WTC11 (cell line): ENCODE data around the gene PDZRN4. TPM values are rescaled to one million over a fixed set of nuclear protein-coding genes. Genes with fewer than 3 reads are reported as not detected.

ENCODE experiments used
- ATAC-seq: fragments of 200-7000 bp; cut with Tn5 transposase; 2 replicates; pipeline ENCODE4 v1.10.0; 2021; ENCODE audit warnings: mild to moderate bottlenecking, moderate library complexity
- CTCF ChIA-PET: fragments of 300-600 bp; sonication (Branson Sonifier 250); formaldehyde crosslinking; loops from one replicate; lab custom pipeline; 2021; ENCODE audit warnings: antibody characterized with exemption; lab: Charles Lee
- POLR2A ChIA-PET: fragments of 350-600 bp; sonication (Branson Sonifier 250); formaldehyde crosslinking; loops from one replicate; lab custom pipeline; 2021; ENCODE audit warnings: antibody characterized with exemption; lab: Charles Lee
- DNase-seq: peaks from one replicate; pipeline ENCODE4 v3.0.0; 2021; ENCODE audit warnings: low spot score
- H3K27ac Mint-ChIP-seq: 2 replicates; pipeline ENCODE4 v1.8.0; 2021; ENCODE audit warnings: mixed read lengths
- H3K27me3 Mint-ChIP-seq: 2 replicates; pipeline ENCODE4 v1.8.0; 2021; ENCODE audit warnings: low read depth, mild to moderate bottlenecking, moderate library complexity, mixed read lengths
- H3K36me3 Mint-ChIP-seq: 2 replicates; pipeline ENCODE4 v1.8.0; 2021; ENCODE audit warnings: mixed read lengths
- H3K4me1 Mint-ChIP-seq: 2 replicates; pipeline ENCODE4 v1.8.0; 2022; ENCODE audit warnings: mixed read lengths
- H3K4me3 Mint-ChIP-seq: 2 replicates; pipeline ENCODE4 v1.8.0; 2021; ENCODE audit warnings: mild to moderate bottlenecking, moderate library complexity, mixed read lengths
- H3K9me3 Mint-ChIP-seq: 2 replicates; pipeline ENCODE4 v1.8.0; 2021; ENCODE audit warnings: mixed read lengths
- CREM ChIP-seq: sonication (generic); formaldehyde crosslinking; IDR thresholded peaks from 2 replicates; pipeline ENCODE4 v1.8.1; 2022; ENCODE audit warnings: mild to moderate bottlenecking, missing genetic modification reagents, moderate library complexity
- FOXJ3 ChIP-seq: sonication (generic); formaldehyde crosslinking; IDR thresholded peaks from 2 replicates; pipeline ENCODE4 v1.9.0; 2021; ENCODE audit warnings: missing genetic modification reagents, mild to moderate bottlenecking, borderline replicate concordance
- HMGA2 ChIP-seq: fragments of 250-450 bp; sonication (Bioruptor Pico); IDR thresholded peaks from 2 replicates; pipeline ENCODE4 v1.4.0; 2021; ENCODE audit warnings: mild to moderate bottlenecking, moderate library complexity
- MYBL2 ChIP-seq: sonication (generic); formaldehyde crosslinking; IDR thresholded peaks from 2 replicates; pipeline ENCODE4 v1.8.1; 2023; ENCODE audit warnings: mild to moderate bottlenecking, moderate library complexity, missing genetic modification reagents
- NFATC4 ChIP-seq: fragments of 250-450 bp; sonication (Bioruptor Pico); IDR thresholded peaks from 2 replicates; pipeline ENCODE4 v1.9.0; 2021; ENCODE audit warnings: mild to moderate bottlenecking
- NFE2L1 ChIP-seq: sonication (generic); formaldehyde crosslinking; IDR thresholded peaks from 2 replicates; pipeline ENCODE4 v1.8.1; 2023; ENCODE audit warnings: missing genetic modification reagents
- SOX15 ChIP-seq: fragments of 250-450 bp; sonication (Bioruptor Pico); IDR thresholded peaks from 2 replicates; pipeline ENCODE4 v1.9.0; 2021; ENCODE audit warnings: mild to moderate bottlenecking
- ZBTB21 ChIP-seq: sonication (generic); formaldehyde crosslinking; IDR thresholded peaks from 2 replicates; pipeline ENCODE4 v1.8.1; 2023; ENCODE audit warnings: mild to moderate bottlenecking, missing genetic modification reagents, borderline replicate concordance
- total RNA-seq: library from RNA; stranded (reverse); gene quantifications from 3 replicates; pipeline ENCODE4 v1.2.3, GENCODE V29; 2021
- TF ChIP-seq, protein P1 (sequence below): fragments of 250-450 bp; sonication (Bioruptor Pico); IDR thresholded peaks from 2 replicates; pipeline ENCODE4 v1.9.0; 2021; ENCODE audit warnings: mild to moderate bottlenecking
- TF ChIP-seq, protein P2 (sequence below): sonication (generic); formaldehyde crosslinking; IDR thresholded peaks from 2 replicates; pipeline ENCODE4 v1.8.1; 2023; ENCODE audit warnings: mild to moderate bottlenecking, missing genetic modification reagents, moderate library complexity
- TF ChIP-seq, protein P3 (sequence below): sonication (generic); formaldehyde crosslinking; IDR thresholded peaks from 2 replicates; pipeline ENCODE4 v1.8.1; 2023; ENCODE audit warnings: mild to moderate bottlenecking, missing genetic modification reagents, borderline replicate concordance
- TF ChIP-seq, protein P4 (sequence below): sonication (generic); formaldehyde crosslinking; IDR thresholded peaks from 2 replicates; pipeline ENCODE4 v1.8.0; 2022; ENCODE audit warnings: mild to moderate bottlenecking, missing genetic modification reagents
- TF ChIP-seq, protein P5 (sequence below): fragments of 250-450 bp; sonication (Bioruptor Pico); IDR thresholded peaks from 2 replicates; pipeline ENCODE4 v1.9.0; 2021; ENCODE audit warnings: moderate library complexity, mild to moderate bottlenecking, inconsistent platforms, borderline replicate concordance
- TF ChIP-seq, protein P6 (sequence below): sonication (generic); formaldehyde crosslinking; IDR thresholded peaks from 2 replicates; pipeline ENCODE4 v1.8.0; 2022; ENCODE audit warnings: mild to moderate bottlenecking, missing genetic modification reagents
- TF ChIP-seq, protein P7 (sequence below): sonication (generic); formaldehyde crosslinking; IDR thresholded peaks from 2 replicates; pipeline ENCODE4 v1.8.0; 2022; ENCODE audit warnings: missing genetic modification reagents

Gene PDZRN4
- total RNA-seq, 1 experiment from 2014 or later, result 0.09 TPM

DNA sequence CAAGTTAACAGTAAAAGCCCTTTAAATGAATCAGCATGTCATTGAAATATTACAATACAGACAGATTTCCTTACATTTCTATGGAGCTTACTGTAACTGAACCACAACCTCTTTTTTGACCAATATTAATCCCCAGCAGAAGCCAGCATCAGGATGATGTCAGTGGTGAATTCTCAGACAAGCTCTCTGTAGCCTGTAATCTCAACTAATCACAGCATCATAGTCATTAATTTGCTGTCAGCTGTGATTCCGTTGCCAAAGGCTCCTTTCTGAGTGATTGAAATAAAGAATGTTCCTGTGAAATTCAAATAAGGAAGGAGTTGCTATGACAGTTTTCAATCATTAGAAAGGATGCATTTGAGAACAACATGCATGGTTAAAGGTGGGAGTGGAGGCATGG, 323.1 kb downstream of the PDZRN4 start (continued):
- TF ChIP-seq FOXJ3 (no peak), NFATC4 (CRISPR knock-in tag) (no peak)
- TF ChIP-seq, protein P1, sequence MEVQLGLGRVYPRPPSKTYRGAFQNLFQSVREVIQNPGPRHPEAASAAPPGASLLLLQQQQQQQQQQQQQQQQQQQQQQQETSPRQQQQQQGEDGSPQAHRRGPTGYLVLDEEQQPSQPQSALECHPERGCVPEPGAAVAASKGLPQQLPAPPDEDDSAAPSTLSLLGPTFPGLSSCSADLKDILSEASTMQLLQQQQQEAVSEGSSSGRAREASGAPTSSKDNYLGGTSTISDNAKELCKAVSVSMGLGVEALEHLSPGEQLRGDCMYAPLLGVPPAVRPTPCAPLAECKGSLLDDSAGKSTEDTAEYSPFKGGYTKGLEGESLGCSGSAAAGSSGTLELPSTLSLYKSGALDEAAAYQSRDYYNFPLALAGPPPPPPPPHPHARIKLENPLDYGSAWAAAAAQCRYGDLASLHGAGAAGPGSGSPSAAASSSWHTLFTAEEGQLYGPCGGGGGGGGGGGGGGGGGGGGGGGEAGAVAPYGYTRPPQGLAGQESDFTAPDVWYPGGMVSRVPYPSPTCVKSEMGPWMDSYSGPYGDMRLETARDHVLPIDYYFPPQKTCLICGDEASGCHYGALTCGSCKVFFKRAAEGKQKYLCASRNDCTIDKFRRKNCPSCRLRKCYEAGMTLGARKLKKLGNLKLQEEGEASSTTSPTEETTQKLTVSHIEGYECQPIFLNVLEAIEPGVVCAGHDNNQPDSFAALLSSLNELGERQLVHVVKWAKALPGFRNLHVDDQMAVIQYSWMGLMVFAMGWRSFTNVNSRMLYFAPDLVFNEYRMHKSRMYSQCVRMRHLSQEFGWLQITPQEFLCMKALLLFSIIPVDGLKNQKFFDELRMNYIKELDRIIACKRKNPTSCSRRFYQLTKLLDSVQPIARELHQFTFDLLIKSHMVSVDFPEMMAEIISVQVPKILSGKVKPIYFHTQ (CRISPR knock-in tag), result no peak

DNA sequence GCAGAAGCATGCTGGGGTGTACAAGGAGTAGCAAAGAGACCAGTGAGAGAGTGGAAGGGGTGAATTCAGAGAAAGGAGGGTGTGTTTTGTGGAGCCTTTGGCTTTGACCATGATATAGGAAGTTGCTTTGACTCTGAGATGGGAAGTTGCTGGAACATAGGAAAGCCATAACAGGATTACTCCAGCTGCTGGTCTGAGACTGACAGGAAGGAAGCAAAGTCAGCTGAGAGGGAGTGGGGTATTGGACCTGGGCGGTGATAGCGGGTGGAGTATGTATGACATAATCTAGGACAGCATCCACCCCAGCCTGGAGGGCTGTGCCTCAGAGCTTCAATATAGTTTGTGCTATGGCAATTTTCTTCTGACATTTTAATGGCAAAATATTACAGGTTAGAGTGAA, 324.4 kb downstream of the PDZRN4 start:
- POLR2A ChIA-PET, result no interaction called here
- Mint-ChIP-seq H3K27me3 (no peaks in the 10 kb centered on the region), H3K9me3 (no peaks in the 10 kb centered on the region), H3K27ac (no peak overlapping the region), H3K4me1 (peaks cover 46% of the 10 kb centered on the region), H3K4me3 (no peak overlapping the region), H3K36me3 (no peaks in the 10 kb centered on the region)
- TF ChIP-seq, protein P2, sequence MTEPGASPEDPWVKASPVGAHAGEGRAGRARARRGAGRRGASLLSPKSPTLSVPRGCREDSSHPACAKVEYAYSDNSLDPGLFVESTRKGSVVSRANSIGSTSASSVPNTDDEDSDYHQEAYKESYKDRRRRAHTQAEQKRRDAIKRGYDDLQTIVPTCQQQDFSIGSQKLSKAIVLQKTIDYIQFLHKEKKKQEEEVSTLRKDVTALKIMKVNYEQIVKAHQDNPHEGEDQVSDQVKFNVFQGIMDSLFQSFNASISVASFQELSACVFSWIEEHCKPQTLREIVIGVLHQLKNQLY (CRISPR knock-in tag), result no peak
- TF ChIP-seq SOX15 (CRISPR knock-in tag), result no peak
- no peak for TF ChIP-seq CREM (CRISPR knock-in tag)
- TF ChIP-seq, protein P3, sequence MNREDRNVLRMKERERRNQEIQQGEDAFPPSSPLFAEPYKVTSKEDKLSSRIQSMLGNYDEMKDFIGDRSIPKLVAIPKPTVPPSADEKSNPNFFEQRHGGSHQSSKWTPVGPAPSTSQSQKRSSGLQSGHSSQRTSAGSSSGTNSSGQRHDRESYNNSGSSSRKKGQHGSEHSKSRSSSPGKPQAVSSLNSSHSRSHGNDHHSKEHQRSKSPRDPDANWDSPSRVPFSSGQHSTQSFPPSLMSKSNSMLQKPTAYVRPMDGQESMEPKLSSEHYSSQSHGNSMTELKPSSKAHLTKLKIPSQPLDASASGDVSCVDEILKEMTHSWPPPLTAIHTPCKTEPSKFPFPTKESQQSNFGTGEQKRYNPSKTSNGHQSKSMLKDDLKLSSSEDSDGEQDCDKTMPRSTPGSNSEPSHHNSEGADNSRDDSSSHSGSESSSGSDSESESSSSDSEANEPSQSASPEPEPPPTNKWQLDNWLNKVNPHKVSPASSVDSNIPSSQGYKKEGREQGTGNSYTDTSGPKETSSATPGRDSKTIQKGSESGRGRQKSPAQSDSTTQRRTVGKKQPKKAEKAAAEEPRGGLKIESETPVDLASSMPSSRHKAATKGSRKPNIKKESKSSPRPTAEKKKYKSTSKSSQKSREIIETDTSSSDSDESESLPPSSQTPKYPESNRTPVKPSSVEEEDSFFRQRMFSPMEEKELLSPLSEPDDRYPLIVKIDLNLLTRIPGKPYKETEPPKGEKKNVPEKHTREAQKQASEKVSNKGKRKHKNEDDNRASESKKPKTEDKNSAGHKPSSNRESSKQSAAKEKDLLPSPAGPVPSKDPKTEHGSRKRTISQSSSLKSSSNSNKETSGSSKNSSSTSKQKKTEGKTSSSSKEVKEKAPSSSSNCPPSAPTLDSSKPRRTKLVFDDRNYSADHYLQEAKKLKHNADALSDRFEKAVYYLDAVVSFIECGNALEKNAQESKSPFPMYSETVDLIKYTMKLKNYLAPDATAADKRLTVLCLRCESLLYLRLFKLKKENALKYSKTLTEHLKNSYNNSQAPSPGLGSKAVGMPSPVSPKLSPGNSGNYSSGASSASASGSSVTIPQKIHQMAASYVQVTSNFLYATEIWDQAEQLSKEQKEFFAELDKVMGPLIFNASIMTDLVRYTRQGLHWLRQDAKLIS, result no peak
- TF ChIP-seq ZBTB21 (CRISPR knock-in tag), result no peak
- TF ChIP-seq, protein P4, sequence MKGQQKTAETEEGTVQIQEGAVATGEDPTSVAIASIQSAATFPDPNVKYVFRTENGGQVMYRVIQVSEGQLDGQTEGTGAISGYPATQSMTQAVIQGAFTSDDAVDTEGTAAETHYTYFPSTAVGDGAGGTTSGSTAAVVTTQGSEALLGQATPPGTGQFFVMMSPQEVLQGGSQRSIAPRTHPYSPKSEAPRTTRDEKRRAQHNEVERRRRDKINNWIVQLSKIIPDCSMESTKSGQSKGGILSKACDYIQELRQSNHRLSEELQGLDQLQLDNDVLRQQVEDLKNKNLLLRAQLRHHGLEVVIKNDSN, result no peak
- TF ChIP-seq, protein P5, sequence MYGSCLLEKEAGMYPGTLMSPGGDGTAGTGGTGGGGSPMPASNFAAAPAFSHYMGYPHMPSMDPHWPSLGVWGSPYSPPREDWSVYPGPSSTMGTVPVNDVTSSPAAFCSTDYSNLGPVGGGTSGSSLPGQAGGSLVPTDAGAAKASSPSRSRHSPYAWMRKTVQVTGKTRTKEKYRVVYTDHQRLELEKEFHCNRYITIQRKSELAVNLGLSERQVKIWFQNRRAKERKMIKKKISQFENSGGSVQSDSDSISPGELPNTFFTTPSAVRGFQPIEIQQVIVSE (CRISPR knock-in tag), result no peak
- TF ChIP-seq NFE2L1 (CRISPR knock-in tag), result no peak
- no peak for TF ChIP-seq HMGA2 (CRISPR knock-in tag)
- TF ChIP-seq MYBL2 (CRISPR knock-in tag), result no peak
- TF ChIP-seq, protein P6, sequence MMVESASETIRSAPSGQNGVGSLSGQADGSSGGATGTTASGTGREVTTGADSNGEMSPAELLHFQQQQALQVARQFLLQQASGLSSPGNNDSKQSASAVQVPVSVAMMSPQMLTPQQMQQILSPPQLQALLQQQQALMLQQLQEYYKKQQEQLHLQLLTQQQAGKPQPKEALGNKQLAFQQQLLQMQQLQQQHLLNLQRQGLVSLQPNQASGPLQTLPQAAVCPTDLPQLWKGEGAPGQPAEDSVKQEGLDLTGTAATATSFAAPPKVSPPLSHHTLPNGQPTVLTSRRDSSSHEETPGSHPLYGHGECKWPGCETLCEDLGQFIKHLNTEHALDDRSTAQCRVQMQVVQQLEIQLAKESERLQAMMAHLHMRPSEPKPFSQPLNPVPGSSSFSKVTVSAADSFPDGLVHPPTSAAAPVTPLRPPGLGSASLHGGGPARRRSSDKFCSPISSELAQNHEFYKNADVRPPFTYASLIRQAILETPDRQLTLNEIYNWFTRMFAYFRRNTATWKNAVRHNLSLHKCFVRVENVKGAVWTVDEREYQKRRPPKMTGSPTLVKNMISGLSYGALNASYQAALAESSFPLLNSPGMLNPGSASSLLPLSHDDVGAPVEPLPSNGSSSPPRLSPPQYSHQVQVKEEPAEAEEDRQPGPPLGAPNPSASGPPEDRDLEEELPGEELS (CRISPR knock-in tag), result no peak
- TF ChIP-seq, protein P7, sequence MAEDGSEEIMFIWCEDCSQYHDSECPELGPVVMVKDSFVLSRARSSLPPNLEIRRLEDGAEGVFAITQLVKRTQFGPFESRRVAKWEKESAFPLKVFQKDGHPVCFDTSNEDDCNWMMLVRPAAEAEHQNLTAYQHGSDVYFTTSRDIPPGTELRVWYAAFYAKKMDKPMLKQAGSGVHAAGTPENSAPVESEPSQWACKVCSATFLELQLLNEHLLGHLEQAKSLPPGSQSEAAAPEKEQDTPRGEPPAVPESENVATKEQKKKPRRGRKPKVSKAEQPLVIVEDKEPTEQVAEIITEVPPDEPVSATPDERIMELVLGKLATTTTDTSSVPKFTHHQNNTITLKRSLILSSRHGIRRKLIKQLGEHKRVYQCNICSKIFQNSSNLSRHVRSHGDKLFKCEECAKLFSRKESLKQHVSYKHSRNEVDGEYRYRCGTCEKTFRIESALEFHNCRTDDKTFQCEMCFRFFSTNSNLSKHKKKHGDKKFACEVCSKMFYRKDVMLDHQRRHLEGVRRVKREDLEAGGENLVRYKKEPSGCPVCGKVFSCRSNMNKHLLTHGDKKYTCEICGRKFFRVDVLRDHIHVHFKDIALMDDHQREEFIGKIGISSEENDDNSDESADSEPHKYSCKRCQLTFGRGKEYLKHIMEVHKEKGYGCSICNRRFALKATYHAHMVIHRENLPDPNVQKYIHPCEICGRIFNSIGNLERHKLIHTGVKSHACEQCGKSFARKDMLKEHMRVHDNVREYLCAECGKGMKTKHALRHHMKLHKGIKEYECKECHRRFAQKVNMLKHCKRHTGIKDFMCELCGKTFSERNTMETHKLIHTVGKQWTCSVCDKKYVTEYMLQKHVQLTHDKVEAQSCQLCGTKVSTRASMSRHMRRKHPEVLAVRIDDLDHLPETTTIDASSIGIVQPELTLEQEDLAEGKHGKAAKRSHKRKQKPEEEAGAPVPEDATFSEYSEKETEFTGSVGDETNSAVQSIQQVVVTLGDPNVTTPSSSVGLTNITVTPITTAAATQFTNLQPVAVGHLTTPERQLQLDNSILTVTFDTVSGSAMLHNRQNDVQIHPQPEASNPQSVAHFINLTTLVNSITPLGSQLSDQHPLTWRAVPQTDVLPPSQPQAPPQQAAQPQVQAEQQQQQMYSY (CRISPR knock-in tag), result no peak
- CTCF ChIA-PET, result no interaction called here
- DNase-seq (no peak), ATAC-seq (no peak)
